MV-4-11 (cell line): ENCODE results near the gene SH3GL2.

ENCODE experiments used
- DNase-seq: peaks from one replicate; lab custom pipeline; 2025; lab: John Stamatoyannopoulos, UW

The SH3GL2 gene

DNA sequence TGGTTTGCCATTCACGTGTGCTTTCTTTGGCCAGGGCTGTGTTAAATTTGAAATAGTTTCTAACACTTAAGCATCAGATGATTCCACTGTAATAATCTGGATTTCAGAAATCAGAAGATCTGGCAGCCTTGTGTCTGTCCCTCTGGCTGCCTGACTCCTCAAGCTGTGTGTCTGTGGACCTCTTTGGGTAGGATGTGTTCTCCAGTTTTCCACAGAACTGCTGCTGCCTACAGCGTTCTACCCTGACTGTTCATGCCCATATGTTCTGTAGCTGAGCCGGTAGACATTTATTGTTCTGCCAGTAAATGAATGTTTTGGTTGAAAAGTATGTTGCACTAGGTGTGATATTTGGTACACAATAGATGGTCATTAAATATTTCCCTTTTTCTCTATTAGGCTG is 81.3 kb downstream of the SH3GL2 start:
- no peak for DNase-seq

DNA sequence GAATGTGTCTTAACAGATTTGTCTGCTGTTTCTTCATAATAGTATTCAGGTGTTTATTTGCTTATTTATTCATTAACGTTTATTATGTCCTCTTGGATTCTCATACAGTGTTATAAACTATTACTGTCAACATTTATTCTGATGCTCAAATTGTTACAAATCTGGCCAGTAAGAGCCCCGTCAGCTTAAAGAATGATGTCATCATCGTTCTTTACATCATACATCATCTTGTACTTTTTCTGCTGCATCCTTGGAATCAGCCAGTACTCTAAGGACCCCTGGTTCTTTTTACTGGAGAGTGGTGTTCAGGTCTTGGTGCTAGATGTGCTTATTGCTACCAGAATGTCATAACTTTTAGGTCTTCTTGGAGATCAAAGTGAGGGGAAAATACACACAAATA is 86.6 kb downstream of the SH3GL2 start:
- DNase-seq, result no peak

DNA sequence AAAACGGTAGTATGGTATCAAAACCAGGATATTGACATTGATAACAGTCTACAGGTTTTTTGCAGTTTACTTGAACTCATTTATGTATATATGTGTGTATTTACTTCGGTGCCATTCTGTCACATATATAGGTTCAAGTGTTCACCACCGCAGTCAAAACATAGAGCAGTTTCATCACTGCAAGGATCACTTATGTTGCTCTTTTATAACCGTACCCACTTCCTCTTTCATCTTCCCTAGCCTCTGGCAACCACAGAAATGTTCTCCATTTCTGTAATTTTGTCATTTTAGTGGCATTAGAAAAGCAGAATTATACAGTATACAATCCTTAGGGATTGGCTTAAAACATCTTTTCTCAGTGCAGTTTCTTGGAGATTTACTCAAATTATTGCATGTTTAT is 90.3 kb downstream of the SH3GL2 start:
- peak; percentile 90 for DNase-seq

- no peak for DNase-seq
Measured at GRCh38 chr9:17682684-17683083, 103.8 kb downstream of the SH3GL2 start.

GRCh38 chr9:17688834-17689233 is 110.0 kb downstream of the SH3GL2 start:
- no peak for DNase-seq

- DNase-seq, result no peak
Measured at GRCh38 chr9:17694336-17694735, 115.5 kb downstream of the SH3GL2 start.

DNA sequence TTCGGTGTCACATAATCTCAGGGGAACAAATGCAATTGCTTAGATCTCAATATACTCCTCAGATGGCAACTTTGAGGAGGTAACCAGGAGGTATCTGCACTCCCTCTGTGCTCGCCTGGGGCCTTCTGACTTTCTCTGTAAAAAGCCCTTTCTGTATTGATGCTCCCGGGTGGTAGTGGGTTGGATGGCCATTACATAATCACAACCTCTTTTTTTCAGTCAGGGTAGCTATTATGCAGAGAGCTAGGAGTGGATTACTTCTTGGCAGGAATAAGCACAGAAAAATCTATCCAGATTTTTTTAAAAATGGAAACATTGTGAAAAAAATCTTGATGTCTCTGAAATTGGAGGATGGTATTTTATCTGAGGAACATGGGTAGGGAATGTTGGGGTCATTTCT is 116.6 kb downstream of the SH3GL2 start:
- no peak for DNase-seq

DNA sequence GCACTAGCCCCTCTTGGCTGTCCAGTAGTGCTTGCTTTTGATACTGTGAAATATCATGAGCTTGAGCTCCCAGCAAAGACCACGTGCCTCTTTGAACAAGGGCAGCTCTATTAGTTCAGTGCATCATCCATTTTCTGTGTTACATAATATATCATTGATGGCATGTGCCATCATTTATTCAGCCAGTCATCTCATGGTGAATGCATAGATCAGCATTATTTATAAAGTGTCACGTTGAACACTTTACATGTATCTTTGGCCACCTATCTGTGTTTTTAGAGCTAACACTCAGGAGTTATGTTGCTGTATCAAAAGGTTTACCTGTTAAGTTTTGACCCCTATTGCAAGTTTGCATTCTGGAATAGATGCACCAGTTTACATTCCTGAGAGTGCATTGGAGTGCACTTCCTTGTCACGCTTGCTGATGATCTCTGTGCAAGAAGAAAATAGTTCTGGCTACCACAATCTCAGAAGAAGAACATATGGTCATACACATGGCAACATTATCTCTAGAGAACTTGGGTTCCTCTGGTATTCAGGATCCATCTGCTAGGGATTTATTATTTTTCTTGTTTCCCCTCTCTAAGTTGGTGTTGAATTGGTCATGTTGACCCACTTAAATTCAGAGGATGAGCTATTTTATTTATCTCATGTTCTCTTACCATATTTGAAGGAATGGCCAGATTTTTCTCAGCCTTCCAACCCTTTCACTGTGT is 120.9 kb downstream of the SH3GL2 start:
- no peak for DNase-seq

DNA sequence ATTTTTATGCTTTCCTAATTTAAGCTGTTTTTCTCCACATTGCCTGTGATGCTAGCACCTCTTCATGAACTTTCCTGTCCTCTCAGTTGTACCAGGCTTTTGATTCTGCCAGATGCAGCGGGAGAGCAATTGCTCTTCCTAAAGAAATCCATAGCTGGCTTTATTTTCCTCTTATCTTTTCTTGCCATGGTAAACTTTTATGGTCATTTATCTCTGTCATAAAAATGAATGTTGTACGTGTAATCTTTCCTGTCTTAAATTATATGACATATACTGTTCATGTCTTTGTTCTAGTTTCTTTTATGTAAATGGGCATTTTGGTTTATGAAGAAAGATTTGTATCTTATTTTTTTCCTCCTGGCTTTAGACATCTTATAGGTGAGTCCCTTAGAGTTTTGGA is 127.5 kb downstream of the SH3GL2 start:
- DNase-seq, result no peak

- DNase-seq, result no peak
Measured at GRCh38 chr9:17719053-17719452, 140.2 kb downstream of the SH3GL2 start.

DNA sequence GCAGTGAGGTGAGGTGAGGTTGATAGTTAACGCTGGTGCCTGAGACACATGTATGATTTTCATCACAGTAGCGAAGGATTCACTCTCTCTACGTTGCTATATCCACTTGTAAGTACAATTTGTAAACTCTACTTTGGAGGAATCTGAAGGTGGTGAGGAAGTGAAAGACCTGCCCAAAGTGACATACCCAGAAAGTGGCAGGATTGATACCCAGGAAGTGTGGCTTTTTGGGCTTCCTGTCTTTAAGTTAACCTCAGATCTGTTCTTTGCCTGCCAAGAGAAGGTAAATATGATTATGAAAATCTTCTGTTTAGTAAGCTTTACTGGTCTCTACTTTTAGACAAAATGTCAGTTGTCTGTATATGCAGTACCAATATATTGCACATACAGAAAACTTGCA is 143.1 kb downstream of the SH3GL2 start:
- DNase-seq, result peak; percentile 12

- DNase-seq, result no peak
Measured at GRCh38 chr9:17723656-17724055, 144.8 kb downstream of the SH3GL2 start.

DNA sequence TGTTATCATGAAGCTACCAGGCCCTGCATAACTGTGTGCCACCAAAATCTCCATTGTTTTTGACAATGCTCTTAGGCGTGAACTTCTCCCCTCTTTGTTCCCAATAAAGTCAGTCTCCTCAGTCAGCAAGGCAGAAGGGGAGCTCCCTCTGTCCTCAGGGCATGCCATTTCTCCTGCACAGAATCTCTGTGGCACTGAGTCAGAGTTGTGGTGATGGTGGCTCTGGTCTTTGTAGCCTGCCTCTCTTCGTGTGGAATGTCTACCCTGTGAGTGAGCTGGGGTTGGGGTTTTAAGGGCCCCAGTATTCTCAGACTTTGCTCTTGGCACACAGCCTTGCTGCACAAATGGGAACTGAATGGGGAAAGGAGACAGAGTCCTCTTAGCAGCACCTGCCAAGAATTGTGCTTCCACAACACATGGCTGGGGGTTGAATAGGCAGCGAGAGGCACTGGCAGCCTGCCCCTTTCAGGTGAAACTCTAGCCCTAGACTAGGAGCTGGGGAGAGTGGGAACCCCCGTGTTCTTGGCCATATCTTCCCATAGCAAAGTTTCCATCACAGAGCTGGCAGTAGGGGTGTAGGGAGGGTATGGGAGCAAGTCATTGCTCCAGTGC is 146.6 kb downstream of the SH3GL2 start:
- no peak for DNase-seq

DNA sequence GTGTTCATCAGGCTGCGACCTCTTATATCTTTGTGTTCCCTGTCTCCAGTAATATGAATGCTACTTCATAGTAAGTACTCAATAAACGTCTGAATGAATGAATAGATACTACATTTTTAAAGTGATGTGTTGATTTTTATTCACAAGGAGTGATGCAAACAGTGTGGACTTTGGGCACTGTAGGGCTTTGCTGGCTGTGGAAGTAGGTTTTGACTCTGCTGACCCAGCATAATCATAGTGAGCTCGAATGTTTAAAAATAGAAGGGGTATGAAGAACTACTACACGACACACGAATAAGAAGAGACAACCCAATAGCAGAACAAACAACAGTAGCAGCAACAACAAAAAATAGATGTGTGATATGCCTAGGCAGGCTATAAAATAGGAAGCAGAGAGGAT is 147.4 kb downstream of the SH3GL2 start:
- no peak for DNase-seq

GRCh38 chr9:17730899-17731298 is 152.0 kb downstream of the SH3GL2 start:
- DNase-seq, result no peak

GRCh38 chr9:17731308-17731707 is 152.4 kb downstream of the SH3GL2 start:
- no peak for DNase-seq

GRCh38 chr9:17734674-17735073 is 155.8 kb downstream of the SH3GL2 start:
- DNase-seq, result no peak

DNA sequence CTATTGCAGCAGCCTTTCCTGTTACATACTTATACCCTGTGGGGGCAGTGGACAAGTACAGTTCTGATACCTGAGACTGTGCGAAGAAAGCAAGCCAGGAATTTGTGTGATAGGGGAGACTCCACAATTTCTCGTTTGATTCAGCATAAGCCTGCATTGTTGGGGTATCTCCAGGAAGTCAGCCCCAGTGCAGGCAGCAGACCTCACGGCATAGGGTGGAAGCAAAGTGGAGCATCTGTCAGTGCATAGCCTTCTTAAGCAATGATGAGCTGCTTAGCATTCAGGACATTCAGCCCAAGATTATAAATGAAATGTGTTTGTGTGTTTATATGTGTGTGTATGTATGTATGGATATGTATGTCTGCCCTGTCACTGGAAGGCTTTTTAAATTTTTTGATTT is 157.0 kb downstream of the SH3GL2 start:
- DNase-seq, result no peak

DNA sequence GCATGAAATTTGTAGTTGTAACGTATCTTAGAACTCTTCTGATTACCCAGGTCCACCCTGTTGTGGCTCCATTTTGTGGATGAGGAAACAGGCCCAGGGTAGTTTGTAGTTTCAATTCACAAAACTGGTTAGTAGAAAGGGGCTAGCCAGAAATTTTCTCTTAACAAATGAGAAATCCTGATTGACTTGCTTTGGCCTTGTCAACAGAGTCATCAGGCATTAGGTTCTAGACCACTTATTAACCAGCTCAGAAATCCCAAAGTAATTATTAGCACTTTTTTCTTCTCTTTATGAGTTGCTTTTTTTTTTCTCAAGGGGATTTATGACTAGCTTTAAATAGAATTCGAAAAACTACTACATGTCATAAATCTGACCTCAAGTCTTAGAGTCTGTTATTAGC is 160.2 kb downstream of the SH3GL2 start:
- DNase-seq, result no peak

GRCh38 chr9:17739736-17740135 is 160.9 kb downstream of the SH3GL2 start:
- DNase-seq, result no peak

DNA sequence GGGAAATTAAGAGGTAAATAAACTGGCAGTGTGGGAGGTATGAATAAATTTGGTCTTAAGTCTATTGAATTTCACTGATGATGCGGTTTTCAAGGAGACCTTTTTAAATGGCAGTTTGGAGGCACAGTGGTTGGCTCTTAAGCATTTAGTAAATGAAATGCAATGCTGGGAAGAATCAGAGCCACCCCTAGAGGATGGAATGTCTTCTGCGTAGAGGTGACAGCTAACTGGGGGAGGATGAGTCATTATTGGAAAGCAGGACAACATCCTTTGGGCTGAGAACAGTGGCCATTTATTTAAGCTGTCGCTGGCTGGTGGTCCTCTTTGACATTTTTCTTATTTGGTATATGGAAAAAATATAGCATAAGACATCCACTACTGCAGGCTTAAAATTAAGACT is 163.2 kb downstream of the SH3GL2 start:
- no peak for DNase-seq

DNA sequence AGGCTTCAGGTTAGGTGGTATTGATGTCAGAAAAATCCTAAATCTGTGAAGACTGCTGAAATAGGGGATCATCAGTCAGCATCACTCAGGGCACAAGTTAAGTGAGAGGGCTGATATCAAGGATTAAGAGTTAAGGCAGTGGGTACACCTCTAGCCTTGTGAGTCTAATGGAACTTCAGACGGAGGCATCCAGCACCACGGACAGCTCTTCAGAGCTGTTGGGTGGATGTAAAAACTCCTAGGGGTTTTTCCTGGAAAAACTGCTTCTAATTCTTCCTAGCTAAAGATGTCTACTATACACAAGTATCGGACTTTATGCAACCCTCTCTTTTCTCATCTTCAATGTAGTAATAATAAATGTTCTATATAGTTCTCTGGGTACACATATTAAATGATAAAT is 165.9 kb downstream of the SH3GL2 start:
- no peak for DNase-seq

DNA sequence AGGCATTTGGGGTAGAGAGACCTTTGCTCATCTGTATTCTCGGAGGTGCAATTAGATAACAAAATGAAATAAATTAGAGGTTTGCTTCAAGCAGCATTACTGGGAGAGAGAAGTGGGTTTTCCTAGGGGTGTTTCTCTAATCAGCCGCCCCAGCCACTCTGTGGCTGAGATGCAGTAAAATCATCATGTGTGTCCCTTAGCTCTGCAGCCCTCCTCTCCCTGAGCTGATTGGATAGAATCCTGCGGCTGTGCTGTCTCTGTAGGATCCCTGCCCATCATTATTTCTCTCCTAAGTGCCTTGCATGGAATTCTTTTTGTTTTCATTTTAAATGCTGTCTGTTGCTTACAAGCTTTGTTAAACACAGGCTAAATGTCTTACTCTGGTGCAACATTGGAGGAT is 171.4 kb downstream of the SH3GL2 start:
- no peak for DNase-seq

DNA sequence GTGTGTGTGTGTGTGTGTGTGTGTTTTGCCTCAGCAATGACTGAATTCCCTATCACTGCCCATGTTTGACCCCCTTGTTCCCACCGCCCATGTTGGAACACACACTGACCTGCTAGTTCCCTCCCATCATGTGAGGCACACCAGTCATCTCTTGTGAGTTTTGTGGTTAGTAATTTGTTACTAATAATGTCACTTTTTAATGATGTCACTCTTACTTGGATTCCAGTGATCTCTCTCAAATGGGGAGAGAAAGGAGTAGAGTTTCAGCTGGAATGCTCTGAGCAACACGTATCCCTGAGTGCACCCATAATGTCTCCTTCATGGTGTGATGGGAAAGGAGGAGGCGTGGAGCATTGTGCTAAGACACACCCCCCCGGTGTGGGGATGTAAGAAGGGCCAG is 172.6 kb downstream of the SH3GL2 start:
- DNase-seq, result no peak
